ENCODE data around the gene CMTM3. TPM values are rescaled to one million over a fixed set of nuclear protein-coding genes. Genes with fewer than 3 reads are reported as not detected.
A peak's percentile ranks its signal among the peaks of the same experiment; 100 is the strongest.

Gene CMTM3
- total RNA-seq, 1 experiment from 2014 or later = 25.5 TPM

DNA sequence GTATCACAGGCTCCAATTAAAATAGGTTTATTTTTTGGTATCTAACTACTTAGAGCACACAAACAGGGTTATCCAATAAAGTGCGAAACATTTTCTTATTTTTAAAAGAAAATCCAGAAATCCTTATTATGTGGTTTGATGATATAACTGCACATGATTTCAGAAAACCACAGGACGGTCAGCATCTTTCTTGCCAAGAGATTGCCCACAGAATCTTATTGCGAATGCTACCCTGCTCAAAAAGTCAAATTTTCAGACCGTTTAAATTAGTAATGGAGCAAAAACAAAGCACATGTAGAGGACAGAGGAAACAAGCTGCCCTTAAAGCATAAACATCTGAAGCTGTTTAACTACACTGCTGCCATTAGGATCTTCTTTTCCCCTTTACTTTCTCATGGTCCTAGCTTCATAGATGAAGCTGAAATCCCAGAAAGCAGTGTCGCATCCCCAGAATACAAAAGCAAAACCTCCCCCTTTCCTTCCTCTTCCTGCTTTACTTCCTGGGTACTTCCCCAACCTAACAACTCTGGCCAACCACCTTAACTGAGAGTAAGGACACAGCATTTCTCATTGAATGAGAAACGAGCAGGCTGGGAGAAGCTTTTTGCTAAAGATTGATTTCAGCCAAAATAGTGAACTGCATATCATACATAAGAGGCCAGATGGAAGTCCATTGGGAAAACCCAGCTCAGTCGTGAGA lies 48.3 kb downstream of the CMTM3 start:
- Mint-ChIP-seq H3K4me1 (ENCODE audit: low read depth, unreplicated experiment) (peaks cover 24% of the 10 kb centered on the region), H3K36me3 (ENCODE audit: insufficient read depth, unreplicated experiment) (no peaks in the 10 kb centered on the region), H3K9me3 (ENCODE audit: unreplicated experiment) (no peaks in the 10 kb centered on the region), H3K4me3 (ENCODE audit: unreplicated experiment) (no peak overlapping the region), H3K27me3 (ENCODE audit: insufficient read depth, unreplicated experiment) (no peaks in the 10 kb centered on the region), H3K27ac (ENCODE audit: unreplicated experiment) (no peak overlapping the region)
- intact Hi-C loops (cut with micrococcal nuclease; ENCODE audit: unreplicated experiment) = no loop called here
- Histone ChIP-seq H3K4me3 (ENCODE audit: low read depth, low read length) (no peak overlapping the region), H3K36me3 (ENCODE audit: control insufficient read depth, insufficient read depth, low read length) (no peaks in the 10 kb centered on the region), H3K4me1 (peaks cover 19% of the 10 kb centered on the region; the same call in 1 of the 2 replicates), H3K9me3 (no peaks in the 10 kb centered on the region), H3K27me3 (replicated peaks; ENCODE audit: control insufficient read depth, insufficient read depth, low read length) (no peaks in the 10 kb centered on the region)
- TF ChIP-seq, protein P1, sequence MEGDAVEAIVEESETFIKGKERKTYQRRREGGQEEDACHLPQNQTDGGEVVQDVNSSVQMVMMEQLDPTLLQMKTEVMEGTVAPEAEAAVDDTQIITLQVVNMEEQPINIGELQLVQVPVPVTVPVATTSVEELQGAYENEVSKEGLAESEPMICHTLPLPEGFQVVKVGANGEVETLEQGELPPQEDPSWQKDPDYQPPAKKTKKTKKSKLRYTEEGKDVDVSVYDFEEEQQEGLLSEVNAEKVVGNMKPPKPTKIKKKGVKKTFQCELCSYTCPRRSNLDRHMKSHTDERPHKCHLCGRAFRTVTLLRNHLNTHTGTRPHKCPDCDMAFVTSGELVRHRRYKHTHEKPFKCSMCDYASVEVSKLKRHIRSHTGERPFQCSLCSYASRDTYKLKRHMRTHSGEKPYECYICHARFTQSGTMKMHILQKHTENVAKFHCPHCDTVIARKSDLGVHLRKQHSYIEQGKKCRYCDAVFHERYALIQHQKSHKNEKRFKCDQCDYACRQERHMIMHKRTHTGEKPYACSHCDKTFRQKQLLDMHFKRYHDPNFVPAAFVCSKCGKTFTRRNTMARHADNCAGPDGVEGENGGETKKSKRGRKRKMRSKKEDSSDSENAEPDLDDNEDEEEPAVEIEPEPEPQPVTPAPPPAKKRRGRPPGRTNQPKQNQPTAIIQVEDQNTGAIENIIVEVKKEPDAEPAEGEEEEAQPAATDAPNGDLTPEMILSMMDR (IDR thresholded peaks at IDR 0.05; ENCODE audit: insufficient read depth in 1 of 2, low read depth in 1 of 2, low read length in 1 of 2, severe bottlenecking in 1 of 2, unreplicated experiment in 1 of 2) = no peak
- no TSS peak for BruUV-seq (replicated peaks)
- CTCF ChIA-PET = interaction anchor here (0.6 to 2.8 kb wide), 3 partner anchors 9 to 44 kb away, joined by 3 to 39 read pairs (median 3); no protein-coding TSS in a partner anchor
- no peak for DNase-seq
- POLR2A ChIA-PET = interaction anchor here (0.7 kb wide), 1 partner anchor 49 kb away, joined by 4 read pairs; no protein-coding TSS in a partner anchor

DNA sequence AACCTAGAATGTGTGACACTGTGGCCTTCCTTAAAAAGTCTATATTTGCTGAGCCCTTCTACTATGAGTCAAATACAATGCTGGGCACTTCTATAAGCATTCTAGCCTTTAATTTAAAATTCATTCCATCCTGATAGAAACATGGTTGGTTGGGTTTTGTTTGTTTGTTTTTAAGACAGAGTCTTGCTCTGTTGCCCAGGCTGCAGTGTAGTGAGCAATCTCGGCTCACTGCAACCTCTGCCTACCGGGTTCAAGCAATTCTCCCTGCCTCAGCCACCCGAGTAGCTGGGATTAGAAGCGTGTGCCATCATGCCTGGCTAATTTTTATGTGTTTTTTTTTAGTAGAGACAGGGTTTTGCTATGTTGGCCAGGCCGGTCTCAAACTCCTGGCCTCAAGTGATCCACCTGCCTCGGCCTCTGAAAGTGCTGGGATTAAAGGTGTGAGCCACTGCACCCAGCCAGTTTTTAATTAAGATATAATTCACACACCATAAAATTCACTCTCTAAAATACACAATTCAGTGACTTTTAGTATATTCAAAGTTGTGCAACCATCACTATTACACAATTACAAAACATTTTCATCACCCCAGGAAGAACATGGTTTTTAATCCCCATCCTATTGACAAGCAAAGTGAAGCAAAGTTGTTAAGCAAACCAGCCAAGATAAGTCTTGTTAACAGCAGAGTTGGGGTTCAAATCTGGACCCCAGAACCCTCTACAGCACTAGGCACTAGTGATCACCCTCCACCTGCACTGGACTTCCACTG lies 49.3 kb downstream of the CMTM3 start:
- DNase-seq = no peak
- Histone ChIP-seq H3K4me3 (ENCODE audit: low read depth, low read length) (no peak overlapping the region), H3K4me1 (peaks cover 19% of the 10 kb centered on the region; the same call in 1 of the 2 replicates), H3K27me3 (replicated peaks; ENCODE audit: control insufficient read depth, insufficient read depth, low read length) (no peaks in the 10 kb centered on the region), H3K36me3 (ENCODE audit: control insufficient read depth, insufficient read depth, low read length) (no peaks in the 10 kb centered on the region), H3K9me3 (no peaks in the 10 kb centered on the region)
- H3K27ac Mint-ChIP-seq (ENCODE audit: unreplicated experiment) = peak overlapping the region; percentile 30
- no TSS peak for BruUV-seq (replicated peaks)
- CTCF ChIA-PET = interaction anchor here (0.7 kb wide), 1 partner anchor 45 kb away, joined by 3 read pairs; no protein-coding TSS in a partner anchor
- H3K36me3 Mint-ChIP-seq (ENCODE audit: insufficient read depth, unreplicated experiment) = no peaks in the 10 kb centered on the region
- H3K27me3 Mint-ChIP-seq (ENCODE audit: insufficient read depth, unreplicated experiment) = no peaks in the 10 kb centered on the region
- intact Hi-C loops (cut with micrococcal nuclease; ENCODE audit: unreplicated experiment) = no loop called here
- no peaks in the 10 kb centered on the region for H3K9me3 Mint-ChIP-seq (ENCODE audit: unreplicated experiment)
- TF ChIP-seq, protein P1 (IDR thresholded peaks at IDR 0.05; ENCODE audit: insufficient read depth in 1 of 2, low read depth in 1 of 2, low read length in 1 of 2, severe bottlenecking in 1 of 2, unreplicated experiment in 1 of 2) = no peak
- peaks cover 24% of the 10 kb centered on the region for H3K4me1 Mint-ChIP-seq (ENCODE audit: low read depth, unreplicated experiment)
- H3K4me3 Mint-ChIP-seq (ENCODE audit: unreplicated experiment) = no peak overlapping the region
- POLR2A ChIA-PET = no interaction called here

DNA sequence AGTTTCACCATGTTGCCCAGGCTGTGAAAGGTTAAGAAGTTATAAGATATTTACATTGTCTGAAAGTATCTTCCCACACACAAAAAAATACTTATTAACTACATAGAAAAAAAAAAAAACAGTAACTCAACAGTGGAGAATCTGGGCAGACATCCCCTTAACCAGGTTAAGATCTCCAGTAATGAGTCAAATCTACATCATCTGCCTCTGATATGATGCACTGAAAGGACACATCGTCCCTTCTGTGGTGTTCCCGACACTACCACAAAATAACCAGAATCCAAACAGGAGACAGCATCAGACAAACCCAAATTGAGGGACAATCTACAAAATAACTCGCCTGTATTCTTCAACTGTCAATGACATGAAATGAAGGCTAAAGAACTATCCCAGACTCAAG lies 52.0 kb downstream of the CMTM3 start:
- CTCF ChIA-PET = interaction anchor here (0.7 kb wide), 1 partner anchor 218 kb away, joined by 3 read pairs; no protein-coding TSS in a partner anchor
- no peaks in the 10 kb centered on the region for H3K27me3 Mint-ChIP-seq (ENCODE audit: insufficient read depth, unreplicated experiment)
- no peaks in the 10 kb centered on the region for H3K9me3 ChIP-seq
- no peaks in the 10 kb centered on the region for H3K27me3 ChIP-seq (replicated peaks; ENCODE audit: control insufficient read depth, insufficient read depth, low read length)
- peaks cover 20% of the 10 kb centered on the region for H3K4me1 Mint-ChIP-seq (ENCODE audit: low read depth, unreplicated experiment)
- H3K9me3 Mint-ChIP-seq (ENCODE audit: unreplicated experiment) = no peaks in the 10 kb centered on the region
- H3K4me3 Mint-ChIP-seq (ENCODE audit: unreplicated experiment) = no peak overlapping the region
- peaks cover 13% of the 10 kb centered on the region; the same call in 1 of the 2 replicates for H3K4me1 ChIP-seq
- no peak overlapping the region for H3K27ac Mint-ChIP-seq (ENCODE audit: unreplicated experiment)
- intact Hi-C loops (cut with micrococcal nuclease; ENCODE audit: unreplicated experiment) = no loop called here
- no peak for DNase-seq
- no TSS peak for BruUV-seq (replicated peaks)
- TF ChIP-seq, protein P1 (IDR thresholded peaks at IDR 0.05; ENCODE audit: insufficient read depth in 1 of 2, low read depth in 1 of 2, low read length in 1 of 2, severe bottlenecking in 1 of 2, unreplicated experiment in 1 of 2) = no peak
- POLR2A ChIA-PET = no interaction called here
- H3K4me3 ChIP-seq (ENCODE audit: low read depth, low read length) = no peak overlapping the region
- H3K36me3 ChIP-seq (ENCODE audit: control insufficient read depth, insufficient read depth, low read length) = no peaks in the 10 kb centered on the region
- H3K36me3 Mint-ChIP-seq (ENCODE audit: insufficient read depth, unreplicated experiment) = no peaks in the 10 kb centered on the region

All from Caco-2 (cell line).